HG02571 (cell line): ENCODE measurements around the gene FBXO2.
"Not testable (repeated sequence)": the region's sequence is repeated elsewhere in the genome, so short reads cannot be mapped to it uniquely, and the experiment has no call there.

Source experiments
- ATAC-seq: cut with Tn5 transposase; IDR thresholded peaks from one replicate; pipeline ENCODE4 v1.9.1; 2021; ENCODE audit warnings: mild to moderate bottlenecking, moderate library complexity; ENCODE audit not compliant: unreplicated experiment

FBXO2 gene

DNA sequence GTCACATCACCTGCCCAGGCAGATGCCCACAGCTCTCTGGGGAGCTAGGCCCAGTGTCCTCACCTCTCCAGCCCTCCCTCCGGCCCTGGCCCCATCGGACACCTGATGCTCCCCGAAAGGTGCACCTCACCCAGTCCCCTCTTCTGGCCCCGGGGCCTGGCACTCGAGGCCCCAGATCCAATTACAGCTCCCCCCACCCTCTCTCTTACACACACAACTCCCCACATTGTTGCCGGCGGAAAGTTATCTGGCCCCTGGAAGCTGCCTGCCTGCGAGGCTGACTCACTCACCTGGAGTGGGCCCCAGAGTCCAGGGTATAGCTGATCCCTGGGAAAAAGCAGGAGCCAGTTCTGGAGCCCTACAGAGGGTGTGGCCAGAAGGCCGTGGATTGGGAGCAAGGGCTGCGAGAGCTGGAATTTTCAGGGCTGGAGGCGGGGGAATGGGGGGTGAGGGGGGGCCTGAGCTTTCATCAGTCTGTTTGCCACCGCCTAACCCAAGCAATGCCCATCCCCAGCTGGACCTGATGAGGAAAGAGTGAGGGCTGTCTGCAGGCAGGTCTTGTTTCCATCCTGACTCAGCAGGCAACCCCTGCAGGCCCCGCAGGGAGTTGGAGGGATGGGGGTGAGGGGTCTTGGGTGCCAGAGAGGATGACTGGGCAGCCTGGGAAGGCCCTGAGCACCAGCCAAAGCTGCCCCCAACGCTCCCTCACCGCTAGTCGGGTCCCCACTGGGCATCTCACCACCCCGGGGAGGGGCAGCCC, 948 bp downstream of the FBXO2 start:
- ATAC-seq: no peak

DNA sequence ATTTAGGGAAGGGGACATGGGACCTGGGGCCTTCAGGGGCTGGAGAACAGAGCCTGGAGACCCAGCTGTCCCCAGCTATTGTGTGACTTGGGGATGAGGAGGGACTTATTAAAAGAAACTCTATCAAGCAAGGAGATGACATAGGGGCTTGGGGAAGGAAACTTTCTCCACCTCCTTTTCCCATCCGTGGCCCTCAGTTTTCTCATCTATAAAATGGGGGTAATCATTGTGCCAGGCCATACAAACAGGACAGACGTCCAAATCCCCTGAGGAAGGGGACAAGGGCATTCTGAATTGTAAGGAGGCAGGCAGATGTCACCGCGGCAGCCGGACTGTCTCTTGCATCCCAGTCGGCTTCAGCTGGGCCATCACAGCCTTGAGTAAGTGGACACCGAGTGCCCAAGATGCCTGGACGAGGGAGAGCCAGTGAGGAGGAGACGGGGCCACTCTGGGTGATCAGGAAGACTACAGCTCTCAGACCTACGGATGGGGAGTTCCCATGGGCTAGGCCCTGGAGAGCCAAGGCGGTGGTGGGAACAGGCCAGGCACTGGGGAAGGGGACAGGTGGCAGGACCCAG, 1.9 kb downstream of the FBXO2 start:
- no peak for ATAC-seq

DNA sequence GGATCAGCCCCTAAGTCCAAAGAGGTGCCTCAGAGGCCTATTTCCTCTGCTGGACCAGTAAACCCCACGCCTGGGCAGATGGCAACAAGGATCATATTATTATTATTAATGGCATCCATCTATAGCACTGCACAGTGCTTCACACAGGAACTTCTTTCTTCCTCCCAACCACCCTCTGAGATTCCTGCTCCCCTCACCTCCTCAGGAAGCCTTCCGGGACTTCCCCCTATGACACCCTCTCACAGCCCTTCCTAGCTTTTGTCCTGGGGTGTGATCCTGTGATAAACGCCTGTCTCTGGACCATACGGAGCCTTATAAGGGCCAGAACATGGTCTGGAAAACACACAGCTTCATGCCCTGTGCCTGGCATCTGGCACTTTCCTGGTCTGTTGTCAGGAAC, 3.2 kb downstream of the FBXO2 start:
- no peak for ATAC-seq

DNA sequence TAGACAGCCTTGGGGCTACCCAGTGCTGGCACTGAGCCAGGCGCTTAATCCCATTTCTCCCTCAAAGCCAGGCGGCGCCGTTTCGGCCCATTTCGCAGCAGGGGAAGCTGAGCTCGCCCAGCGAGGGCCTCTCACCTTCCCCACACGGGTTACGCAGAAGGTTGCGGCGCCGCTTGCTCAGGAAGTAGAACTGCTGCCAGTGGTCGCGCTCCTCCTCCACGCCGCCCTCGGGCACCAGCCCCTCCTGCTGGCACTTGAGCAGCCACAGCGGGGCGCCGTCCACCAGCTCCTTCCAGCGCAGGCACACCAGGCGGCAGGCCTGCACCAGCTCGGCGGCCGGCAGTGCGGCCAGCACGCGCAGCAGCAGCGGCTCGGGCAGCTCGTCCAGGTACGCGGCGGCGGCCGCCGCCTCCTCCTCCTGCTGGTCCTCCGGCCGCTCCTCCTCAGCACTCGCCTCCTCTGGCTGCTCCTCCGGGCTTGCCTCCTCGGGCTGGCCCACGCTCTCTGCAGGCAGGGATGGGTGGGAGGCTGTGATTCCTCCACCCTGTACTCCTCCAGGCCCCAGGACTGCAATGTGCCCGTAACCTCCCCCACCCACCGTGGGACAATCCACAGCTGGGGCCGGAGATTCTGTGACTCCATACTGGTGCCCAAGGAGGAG, 3.8 kb downstream of the FBXO2 start:
- ATAC-seq: no peak

DNA sequence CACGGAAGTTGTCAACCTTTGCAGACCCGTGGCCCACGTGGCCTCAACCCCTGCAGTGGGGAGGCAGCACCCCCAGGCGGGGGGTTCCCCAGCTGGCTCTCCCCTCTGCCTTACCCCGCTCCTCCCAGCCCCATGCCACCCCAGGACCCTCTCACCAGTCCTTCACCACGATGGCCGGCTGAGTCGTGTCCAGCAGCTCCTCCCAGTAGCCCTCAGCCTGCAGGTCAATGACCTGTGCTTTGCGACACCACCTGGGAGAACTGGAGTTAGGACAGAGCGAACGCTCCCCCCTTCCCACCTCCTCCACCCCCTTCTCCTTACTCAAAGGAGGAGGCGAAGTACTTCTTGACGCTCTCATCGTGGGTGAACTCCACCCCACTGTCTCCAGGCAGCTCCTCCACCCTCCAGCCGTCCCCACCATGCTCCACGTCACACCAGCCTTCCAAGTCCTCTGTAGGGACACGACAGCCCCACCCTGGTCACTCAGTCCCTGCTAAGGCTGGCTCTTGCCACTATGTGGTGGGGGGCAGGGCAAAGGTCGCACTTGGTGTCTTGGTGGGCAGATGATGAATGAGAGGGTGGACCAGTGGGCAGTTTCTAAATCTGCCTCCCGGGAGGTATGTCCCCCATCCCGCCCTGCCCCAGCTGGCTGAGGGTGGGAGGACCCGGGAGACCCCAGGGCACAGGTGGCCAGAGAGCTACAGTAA, 4.5 kb downstream of the FBXO2 start:
- no peak for ATAC-seq

DNA sequence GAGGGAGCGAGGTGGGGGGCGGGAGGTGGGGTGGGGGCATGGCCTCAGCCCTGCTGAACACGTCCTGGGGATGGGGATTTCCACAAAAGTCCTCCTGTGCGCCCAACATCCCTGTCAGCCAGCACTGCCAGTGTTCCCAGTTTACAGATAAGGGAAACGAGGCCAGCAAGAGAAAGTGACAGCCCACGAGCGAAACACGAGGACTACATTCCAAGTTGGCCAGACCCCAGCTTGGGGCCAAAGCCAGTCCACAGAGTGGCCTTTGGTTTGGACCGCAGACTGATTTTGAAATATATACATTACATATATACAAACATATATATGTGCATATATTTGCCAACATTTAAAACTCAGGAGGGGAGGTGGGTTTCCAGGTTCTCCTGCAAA, 5.0 kb downstream of the FBXO2 start:
- no peak for ATAC-seq

DNA sequence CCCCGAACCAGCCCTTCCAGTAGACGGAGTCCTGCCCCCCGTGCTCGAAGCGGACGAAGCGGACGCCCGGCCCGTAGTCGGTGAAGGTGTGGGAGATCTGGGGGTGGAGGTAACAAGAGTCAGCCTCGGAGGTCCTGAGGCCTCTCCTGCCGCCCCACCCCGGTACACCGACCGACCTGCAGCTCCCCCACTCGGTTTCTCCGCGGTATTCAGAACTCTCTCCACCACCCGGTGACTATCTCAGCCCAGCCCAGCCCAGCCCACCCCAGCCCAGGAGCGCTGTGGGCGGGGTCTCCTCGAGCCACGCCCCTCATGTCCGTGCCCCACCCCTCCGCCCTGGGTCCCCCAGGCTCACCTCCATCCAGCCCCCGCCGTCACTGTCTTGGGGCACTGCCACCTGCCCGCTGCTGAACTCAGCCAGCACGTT, 5.5 kb downstream of the FBXO2 start:
- no peak for ATAC-seq

DNA sequence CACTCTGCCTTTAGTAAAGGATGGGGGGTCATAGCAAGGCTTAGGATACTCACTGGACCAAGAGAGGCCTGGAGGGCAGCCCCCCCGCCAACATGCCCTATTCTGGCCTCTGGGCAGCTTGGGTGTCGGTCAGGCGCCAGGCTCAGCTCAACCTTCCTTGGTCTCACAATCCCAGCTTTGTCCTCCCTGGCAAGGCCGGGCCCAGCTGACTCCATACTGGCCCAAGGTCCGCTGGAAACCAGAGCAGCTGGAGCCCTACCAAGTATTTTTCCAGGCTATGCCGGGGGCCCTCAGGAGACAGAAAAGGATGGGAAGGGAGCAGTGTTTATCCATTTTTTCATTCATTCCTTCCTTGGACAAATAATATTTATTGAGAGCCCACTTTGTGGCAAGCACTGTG, 6.2 kb downstream of the FBXO2 start:
- ATAC-seq: no peak

DNA sequence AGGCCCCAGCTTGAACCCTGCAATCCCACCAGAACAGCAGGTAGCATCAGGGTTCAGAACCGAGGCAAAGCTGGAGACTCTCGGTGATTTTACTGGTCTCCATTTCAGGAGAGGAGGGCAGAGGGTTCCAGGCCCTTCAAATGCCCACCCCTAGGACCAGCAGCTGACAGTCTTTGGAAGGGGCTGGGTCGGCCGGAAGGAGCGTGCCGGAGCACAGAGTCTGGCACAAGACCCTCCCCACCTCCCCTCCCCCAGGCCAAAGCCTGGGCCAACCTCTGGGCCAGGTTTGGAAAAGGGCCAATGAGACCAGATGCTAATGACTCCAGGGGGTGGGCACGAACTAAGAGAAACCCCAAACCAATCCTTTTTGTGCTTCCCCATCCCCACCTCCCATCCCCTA, 6.9 kb downstream of the FBXO2 start:
- no peak for ATAC-seq

DNA sequence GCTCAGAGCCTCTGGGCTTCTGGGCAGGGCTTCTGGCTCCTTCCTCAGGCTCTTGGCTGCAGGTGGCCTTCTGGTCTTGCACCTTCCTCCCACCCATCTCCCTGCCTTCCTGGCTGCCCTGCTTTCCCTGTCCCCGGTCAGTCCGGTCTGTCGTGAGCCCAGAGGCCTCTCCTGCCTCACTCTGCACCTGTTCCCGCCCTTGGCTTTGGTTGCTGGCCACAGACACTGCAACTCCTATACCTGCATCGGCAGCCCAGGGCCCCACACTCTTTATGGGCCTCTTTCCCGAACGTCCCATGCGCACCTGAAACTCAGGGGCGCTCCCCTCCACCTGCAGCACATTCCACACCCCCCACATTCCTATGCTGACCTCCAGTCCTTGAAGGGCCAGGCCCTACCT, 7.9 kb downstream of the FBXO2 start:
- ATAC-seq: no peak

DNA sequence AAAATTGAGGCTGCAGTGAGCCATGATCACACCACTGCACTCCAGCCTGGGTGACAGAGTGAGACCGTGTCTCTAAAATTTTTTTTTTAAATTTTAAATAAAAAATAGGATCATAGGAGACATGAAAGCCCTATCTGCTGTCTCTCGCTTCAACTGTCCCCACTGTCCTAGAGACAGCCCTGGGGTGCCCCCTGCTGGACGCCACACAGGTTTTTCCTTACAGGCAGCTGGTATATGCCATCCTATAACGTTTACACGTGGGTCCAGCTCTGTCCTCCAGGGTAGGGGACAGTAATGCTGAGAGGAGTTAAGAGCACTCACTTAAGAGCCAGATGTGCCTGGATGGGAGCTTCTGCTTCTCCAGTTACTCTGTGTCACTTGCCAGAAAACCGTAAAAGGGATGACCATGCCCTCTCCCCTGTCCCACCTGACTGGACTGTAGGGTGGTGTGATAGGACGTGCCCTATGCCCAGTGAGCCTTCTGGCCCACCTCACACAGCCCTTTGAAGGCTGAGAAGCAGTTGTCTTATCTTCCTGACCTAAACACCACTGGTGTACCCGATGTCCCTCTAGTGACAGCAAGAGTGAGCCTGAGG, 8.5 kb downstream of the FBXO2 start:
- ATAC-seq: no peak

DNA sequence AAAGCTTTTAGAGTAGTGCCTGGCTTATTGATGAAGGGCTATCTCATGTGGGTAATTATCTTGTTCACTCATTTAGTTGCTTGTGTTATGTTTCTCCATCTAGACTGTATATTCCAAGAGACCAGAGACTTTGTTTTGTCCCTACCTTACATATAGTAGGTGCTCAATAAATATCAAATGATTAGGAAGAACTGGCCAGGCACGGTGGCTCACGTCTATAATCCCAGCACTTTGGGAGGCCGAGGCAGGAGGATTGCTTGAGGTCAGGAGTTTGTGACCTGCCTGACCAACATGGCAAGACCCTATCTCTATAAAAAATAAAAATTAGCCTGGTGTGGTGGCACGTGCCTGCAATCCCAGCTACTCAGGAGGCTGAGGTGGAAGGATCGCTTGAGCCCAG, 9.0 kb downstream of the FBXO2 start:
- ATAC-seq: no peak

DNA sequence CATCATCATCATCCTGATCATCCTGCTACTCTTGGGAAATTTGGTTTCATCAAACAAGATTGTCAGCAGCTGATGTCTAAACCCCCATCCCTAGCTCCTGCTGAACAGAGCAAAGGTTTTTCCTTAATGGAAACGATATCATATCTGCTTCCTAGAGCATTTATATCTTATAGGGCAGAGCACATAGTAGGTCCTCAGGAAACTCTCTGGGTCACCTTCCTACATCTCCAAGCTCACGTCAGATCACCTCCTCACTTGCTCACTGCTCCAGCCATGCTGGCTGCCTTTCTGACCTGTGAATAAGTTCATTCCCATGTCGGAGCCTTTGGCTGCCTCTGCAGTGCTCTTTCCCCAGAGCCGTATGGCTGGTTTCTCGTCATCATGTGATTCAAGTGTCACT, 10.4 kb downstream of the FBXO2 start:
- ATAC-seq: no peak

DNA sequence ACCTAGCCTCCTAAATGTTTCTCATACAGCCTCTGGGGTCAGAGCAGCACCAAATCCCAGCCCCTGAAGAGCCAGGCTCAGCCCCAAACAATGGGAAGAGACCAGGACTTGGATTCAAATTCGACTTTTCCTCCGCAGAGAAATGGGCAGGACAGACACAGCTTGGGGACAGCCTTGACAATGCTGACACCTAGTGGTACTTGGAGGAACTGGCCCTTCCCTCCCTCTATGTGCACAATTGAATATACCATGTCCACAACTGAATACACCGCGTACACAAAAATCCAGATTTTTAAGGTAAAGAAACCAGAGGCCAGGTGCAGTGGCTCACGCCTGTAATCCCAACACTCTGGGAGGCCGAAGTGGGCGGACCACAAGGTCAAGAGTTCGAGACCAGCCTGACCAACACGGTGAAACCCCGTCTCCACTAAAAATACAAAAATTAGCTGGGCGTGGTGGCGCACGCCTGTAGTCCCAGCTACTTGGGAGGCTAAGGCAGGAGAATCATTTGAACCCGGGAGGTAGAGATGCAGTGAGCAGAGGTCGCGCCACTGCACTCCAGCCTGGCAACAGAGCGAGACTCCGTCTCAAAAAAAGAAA, 11.7 kb downstream of the FBXO2 start:
- ATAC-seq: not testable (repeated sequence)

DNA sequence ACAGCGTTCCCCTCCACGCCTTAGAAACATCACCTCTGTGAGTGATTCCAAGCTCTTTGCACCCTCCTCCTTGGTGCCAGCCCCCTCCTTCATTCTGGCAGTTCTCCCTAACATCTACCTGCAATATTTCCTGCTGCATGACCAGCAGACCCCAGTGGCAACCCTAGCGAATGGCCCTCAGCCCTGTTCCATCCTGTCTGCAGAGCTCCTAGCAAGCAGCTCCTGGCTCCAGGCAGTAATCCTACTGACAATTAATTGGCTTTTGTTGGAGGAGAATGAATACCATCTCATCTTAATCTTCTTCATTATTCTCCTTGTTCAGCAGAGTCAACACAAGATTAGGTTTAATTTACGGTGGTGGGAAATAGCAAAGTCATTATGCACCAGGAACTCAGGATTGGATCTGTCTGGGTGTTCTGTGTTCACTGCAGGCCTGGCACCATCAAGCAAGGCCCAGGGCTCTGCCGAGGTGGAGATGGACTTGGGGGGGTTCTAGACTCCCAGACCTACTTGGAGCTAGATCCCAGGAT, 12.4 kb downstream of the FBXO2 start:
- no peak for ATAC-seq

DNA sequence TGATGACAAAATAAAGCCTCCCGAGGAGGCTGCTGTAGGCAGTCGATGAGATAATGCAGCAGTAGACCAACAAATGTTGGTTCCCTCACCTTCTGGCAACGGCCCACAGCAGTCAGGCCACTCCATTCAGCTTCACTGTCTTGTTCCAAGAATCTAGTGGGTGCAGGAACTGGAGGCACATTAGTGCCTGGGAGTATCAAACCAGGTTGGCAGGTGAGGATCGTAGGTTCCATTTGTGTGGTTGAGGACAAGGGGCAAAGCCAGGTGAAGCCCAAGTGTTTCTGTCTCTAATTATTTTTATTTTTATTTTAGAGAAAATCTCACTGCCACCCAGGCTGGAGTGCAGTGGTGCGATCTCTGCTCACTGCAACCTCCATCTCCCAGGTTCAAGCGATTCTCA, 13.3 kb downstream of the FBXO2 start:
- ATAC-seq: no peak

DNA sequence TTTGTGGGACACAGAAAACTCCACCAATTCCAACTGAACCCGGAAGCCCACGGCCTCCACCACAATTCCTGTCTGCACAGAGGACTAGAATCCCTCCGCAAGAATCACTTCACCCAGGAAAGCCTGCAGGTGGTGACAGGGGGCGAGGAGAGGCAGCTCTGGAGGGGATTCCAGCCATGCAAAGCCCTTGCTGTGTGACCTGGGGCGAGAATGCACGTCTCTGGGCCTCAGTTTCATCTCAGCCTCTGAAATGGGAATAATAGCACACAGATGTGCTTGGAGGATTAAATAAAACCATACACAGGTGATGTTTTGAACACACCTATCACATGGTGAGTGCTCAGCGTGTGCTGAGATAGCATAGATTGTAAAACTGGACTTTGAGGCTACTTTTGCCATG, 14.1 kb downstream of the FBXO2 start:
- no peak for ATAC-seq

DNA sequence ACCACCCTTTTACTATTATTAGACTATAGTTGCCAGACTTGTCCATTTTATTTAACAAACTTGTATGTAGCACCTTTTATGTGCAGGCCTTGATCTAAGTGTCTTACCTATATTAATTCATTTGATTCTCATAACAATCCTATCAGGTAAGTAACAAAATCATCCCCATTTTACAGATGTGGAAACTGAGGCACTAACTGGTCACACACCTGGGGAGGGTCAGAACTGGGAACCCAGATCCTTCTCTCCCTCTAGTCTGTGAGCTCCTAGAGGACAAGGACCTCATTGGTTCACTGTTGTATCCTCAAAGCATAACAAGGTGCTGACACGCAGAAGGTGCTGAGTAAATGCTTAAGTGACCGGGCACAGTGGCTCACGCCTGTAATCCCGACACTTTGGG, 14.9 kb downstream of the FBXO2 start:
- no peak for ATAC-seq

DNA sequence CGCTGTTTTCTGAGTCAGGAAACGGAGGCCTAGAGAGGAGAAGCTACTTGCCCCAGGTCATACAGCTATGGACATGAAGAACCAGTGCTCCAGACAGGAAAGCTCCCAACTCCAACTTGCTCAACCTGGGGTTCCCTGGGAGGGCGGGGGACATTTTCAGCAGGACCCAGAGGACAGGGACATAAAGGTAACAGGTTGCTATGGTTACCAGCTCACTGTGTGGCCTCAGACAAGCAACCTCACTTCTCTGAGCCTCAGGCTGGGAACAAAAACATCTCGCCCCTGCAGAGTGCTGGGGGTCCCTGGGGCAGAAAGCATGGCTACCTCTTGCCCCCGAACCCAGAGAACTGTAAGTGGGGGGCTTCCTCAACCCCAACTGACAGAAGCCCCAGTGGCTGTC, 16.1 kb downstream of the FBXO2 start:
- ATAC-seq: no peak

DNA sequence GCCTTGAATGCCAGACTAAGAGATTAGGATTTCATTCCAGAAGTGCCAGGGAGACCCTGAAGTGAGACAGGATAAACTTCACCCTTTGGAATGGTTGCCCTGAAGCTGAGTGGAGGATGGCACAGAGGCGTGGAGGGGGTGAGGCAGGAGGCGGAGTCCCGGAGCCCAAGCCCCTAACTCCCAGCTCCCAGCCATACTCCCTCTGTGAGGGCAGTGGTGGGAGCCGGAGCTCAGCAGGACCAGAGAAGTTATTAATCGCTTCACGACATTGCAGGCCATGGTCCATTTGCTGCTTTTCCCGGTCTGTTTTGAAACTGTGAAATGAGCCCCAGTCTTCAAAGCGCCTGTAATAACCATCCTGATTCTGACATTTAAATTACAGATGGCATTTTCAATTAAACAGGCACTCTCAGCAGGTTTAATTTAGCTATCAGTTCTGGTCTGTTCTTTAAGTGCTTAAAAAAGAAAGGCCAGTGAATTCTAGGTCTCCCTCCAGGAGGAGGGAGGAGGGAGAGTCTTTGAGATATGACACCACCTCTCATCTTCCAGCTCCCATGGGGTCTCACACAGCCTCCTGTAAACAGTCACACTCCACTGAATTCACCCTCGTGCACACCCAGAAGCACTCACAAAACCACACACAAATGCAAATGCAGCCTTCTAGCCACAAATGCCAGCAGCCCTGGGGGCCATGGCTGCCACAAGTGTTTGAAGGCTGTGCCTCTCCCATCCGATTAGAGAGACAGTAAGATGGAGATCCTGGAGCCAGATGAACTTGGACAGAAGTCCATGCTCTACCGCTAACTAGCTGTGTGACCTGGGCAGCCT, 19.6 kb downstream of the FBXO2 start:
- no peak for ATAC-seq
